Measurements from ENCODE around the gene ZNF717.
"Not testable (repeated sequence)": the region's sequence is repeated elsewhere in the genome, so short reads cannot be mapped to it uniquely, and the experiment has no call there.

Gene ZNF717

DNA sequence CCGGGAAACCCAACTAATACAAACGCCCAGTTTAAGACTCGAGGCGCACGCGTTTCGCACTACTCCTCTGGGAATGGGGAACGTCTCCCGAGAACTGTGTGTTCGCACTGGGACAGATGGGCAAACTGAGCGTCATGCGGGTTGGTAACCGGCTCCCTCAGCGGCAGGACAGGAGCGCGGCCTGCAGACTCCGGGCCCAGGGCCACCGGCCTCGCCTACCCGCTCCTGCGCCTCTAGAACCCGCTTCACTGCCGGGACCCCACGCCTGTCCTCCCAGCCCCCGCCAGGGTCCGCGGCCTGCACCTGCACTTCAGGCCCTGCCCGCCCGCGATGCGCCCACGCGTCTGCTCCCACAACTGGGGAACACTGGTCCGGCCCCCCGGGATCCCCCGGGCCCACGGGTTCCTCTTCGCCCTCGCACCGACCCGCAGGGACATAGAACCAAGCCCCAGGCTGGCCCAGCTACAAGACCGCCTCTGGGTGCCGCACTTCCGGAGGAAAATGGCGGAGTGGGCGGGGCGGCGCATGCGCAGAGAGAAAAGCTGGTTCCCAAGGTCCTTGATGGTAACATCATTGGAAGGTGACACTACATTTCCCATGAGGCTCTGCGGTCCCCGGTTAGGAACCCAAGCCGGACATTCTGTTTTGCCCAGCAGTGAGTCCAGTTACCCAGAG, at the start of gene ZNF717:
TSS of gene ZNF717 (minus strand) at position 469 of the 675 bp plus-strand sequence. CDS start 2,187 bp downstream, outside the sequence.
- peak; percentile 89 to 90 for DNase-seq

- not testable (repeated sequence) for DNase-seq
Measured at GRCh38 chr3:75831076-75831475, 45.7 kb upstream of the ZNF717 start.

GRCh38 chr3:75818019-75818418, 32.7 kb upstream of the ZNF717 start:
- not testable (repeated sequence) for DNase-seq

DNA sequence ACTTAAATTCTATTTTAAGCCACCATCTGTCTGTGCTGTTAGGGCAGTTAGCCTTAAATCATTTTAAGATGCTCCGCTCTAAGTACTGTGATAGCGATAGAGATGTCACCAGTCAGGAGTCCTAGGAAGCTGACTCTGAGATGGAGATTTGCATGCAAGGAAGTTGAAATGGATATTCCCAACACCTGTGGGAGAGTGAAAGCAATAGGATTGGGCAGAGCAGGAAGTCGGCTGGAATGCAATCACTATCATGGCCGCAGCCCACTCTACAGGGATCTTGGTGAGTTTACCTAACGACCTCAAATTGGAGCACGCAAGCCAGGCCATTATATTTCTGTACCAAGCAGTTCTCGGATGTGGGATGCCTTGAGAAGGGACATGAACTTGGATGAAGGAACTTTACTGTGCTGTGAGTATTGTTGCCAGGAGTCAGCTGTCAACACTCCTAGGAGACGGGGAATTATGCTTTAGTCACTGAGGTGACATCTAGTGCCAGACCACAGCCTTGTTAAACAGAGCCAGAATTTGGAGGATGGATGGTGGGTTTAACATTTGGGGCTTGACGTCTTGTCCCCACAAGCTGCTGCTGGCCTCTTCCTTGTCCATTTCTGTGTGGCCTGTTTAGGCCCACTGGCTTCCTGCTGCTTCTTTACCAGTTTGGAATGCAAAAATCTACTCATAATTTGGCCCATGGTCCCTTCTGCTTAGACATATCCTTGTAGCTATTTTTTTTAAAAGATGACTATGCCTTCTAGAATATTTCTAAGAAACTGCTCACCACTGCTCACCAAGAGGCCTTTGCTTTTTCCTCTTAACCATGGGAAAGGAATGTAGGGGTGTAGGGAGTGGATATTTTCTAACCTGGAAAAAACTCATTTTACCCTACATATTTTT, 31.2 kb upstream of the ZNF717 start:
- DNase-seq: not testable (repeated sequence)

DNA sequence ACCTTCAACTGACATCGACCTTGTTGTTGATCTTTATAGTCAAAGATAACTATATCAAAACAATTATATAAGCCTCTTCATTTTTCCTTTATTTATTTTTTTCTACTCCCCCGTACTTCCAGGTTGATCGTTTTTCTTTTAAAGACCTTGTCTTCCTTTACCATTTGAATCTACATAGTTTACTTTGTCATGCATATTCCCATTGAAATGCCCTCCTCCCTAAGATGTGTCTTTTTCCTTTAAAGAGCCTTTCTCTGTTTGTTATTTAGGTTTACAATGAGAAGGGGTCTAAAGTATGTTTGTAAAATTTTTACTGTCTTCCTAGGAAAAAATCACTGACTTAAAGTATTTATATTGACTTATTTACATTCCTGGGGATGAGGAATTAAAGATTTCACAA, 29.4 kb upstream of the ZNF717 start:
- DNase-seq: no peak

GRCh38 chr3:75782506-75782905, 2.8 kb downstream of the ZNF717 start:
- no peak for DNase-seq

DNA sequence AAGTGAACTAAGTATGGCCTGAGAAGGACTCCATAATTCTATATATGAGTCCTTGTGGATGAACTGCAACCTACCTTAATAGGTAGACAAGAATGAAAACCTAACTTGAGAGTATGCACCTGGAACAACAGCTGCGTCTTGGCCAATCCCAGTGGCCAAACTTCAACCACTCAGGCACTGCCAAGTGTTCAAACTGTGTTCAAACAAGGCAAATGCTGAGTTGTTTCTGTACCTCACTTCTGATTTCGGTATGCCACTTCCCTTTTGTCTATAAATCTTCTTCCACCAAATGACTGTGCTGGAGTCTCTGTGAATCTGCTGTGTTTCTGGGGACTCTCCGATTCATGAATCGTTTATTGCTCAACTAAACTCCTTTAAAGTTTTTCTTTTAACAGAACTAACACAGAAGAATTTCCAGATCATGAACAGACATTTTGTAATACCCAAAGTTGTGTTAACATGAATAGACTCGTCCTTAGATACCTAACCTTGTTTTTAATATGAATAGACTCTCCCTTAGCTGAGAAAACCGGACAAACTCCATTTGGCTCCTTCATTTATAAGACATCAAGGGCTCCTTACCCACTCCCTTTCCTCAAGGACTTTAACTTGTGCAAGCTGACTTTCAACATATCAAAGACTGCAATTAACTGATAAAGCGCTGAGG, 4.1 kb downstream of the ZNF717 start:
- peak; percentile 3 to 66 for DNase-seq

DNA sequence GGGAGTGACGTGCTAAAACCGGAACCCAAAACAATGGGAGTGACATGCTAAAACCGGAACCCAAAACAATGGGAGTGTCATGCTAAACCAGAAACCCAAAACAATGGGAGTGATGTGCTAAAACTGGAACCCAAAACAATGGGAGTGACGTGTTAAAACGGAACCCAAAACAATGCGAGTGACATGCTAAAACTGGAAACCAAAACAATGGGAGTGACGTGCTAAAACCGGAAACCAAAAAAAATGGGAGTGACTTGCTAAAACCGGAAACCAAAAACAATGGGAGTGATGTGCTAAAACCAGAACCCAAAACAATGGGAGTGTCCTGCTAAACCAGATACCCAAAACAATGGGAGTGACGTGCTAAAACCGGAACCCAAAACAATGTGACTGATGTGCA, 7.6 kb downstream of the ZNF717 start:
- not testable (repeated sequence) for DNase-seq

DNA sequence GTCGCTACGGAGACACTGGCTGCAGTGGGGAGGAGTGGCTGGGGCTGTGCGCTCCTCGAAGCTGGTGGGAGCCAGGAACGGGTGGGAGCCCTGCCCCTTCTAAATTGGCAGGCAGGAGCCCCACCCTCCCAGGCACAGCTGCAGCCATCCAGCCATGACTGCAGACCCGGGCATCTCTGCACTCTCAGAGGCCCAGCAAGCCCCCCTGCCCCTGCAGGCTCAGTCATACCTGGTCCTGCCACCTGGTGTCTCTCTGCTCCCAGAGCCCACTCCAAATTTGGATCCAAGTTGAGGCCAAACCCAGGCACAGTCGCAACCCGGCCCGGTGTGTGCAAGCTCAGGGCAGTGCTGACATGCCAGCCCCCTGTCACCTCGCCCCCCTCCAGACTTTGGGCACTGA, 13.7 kb downstream of the ZNF717 start:
- not testable (repeated sequence) for DNase-seq

- no peak for DNase-seq
Measured at GRCh38 chr3:75768303-75769017, 16.9 kb downstream of the ZNF717 start.

- DNase-seq: no peak
Measured at GRCh38 chr3:75737831-75738493, 47.4 kb downstream of the ZNF717 start.

DNA sequence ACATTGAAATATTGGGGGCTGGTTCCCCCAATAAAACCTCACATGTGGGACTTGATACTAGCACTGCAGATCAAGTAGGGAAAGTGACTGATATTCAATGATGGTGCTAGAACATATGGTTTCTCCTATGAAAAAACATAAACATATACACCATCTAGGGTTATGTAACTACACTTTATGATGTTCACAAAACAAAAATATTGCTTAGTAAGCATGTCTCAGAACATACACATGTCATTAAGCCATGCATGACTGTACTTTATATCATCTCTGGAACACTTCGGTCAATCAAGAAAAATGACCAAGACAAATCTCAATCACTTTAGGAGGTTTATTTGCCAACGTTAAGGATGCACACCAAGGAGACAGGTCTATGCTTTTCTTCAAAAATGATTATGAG, 57.4 kb downstream of the ZNF717 start:
- DNase-seq: no peak

- no peak for DNase-seq
Measured at GRCh38 chr3:75692061-75692460, 93.3 kb downstream of the ZNF717 start.

DNA sequence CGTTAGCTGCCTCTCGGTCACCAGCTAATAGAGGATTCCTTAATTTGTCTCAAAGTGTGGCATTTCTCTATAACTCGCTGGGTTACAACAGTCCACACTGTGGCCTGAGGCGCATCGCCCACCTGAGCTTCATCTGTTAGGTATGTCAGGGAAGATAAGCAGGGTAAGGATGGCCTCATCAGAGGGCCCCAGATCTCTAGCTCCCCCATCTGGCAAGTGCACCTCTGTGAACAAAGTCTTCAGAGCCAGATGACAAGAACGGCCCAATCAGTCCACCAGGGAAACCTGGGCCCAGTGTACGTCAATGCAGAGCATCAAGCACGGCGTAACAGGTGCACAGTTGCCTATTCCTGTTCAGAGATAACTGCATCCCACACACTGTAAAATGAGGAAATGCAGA, 98.0 kb downstream of the ZNF717 start:
- DNase-seq: no peak

All from inflammatory macrophage treated with lipopolysaccharide for 1 hour (primary cell).